ENCODE data around the gene EXOC1. TPM values are rescaled to one million over a fixed set of nuclear protein-coding genes. Genes with fewer than 3 reads are reported as not detected.

EXOC1 gene
- total and polyA plus RNA-seq, 2 of the 4 experiments (the other 2 are of a cell fraction), result 19.9 to 49.5 TPM

GRCh38 chr4:55851885-55852284 is 1.6 kb upstream of the EXOC1 start:
- intact Hi-C loops (cut with micrococcal nuclease), result loop anchor here (5.0 kb wide), 1 partner anchor 505 kb away; the partner anchor contains the start of gene SRD5A3
- H2BK5ac ChIP-seq (ENCODE audit: low read depth, low read length, poor library complexity, severe bottlenecking), result no peak overlapping the region

More at GRCh38 chr4:55851885-55852284, 1.6 kb upstream of the EXOC1 start:
- Histone ChIP-seq H3K79me1 (ENCODE audit: low read depth in 1 of 2, low read length in 2 of 2) (peaks cover 14 to 21% of the 10 kb centered on the region in 2 experiments), H3K18ac (ENCODE audit: low read depth, low read length) (no peak overlapping the region), H3K4ac (ENCODE audit: low read depth, low read length) (no peak overlapping the region), H3K9me1 (ENCODE audit: insufficient read depth, low read length) (no peaks in the 10 kb centered on the region), H4K20me1 (ENCODE audit: insufficient read depth, low read length) (no peaks in the 10 kb centered on the region), H3K9ac (ENCODE audit: low read depth, low read length) (no peak overlapping the region), H2AK5ac (ENCODE audit: low read depth, low read length) (no peak overlapping the region), H3K4me2 (ENCODE audit: low read depth, low read length) (no peak overlapping the region), H3K27ac (ENCODE audit: insufficient read depth, low read length) (no peak overlapping the region), H2BK20ac (ENCODE audit: low read depth, low read length) (no peak overlapping the region), H2AK9ac (replicated peaks; ENCODE audit: low read depth, low read length, poor library complexity) (no peak overlapping the region), H4K5ac (ENCODE audit: low read depth, low read length) (no peak overlapping the region), H3K4me1 (ENCODE audit: control insufficient read depth, insufficient read depth, low read length) (no peaks in the 10 kb centered on the region), H3K4me3 (ENCODE audit: insufficient read depth, low read depth, low read length) (no peak overlapping the region), H3K9me3 (ENCODE audit: control insufficient read depth, insufficient read depth, low read length) (no peaks in the 10 kb centered on the region), H3K27me3 (ENCODE audit: control insufficient read depth, insufficient read depth, low read length) (0 out of 2 replicates have a peak, but pooled peaks cover 2% of the 10 kb centered on the region), H2AFZ (replicated peaks; ENCODE audit: low read length, poor library complexity) (peak overlapping the region; percentile 12), H3K56ac (ENCODE audit: extremely low read depth, insufficient read depth, low read length) (no peak overlapping the region), H3K23ac (ENCODE audit: low read depth, low read length) (no peak overlapping the region), H4K91ac (ENCODE audit: insufficient read depth, low read depth, low read length) (no peak overlapping the region), H2BK120ac (ENCODE audit: low read depth, low read length) (no peak overlapping the region), H4K8ac (ENCODE audit: low read depth in 2 of 2, low read length in 2 of 2) (no peak overlapping the region; a peak in 1 of 4 replicates), H3K36me3 (ENCODE audit: control insufficient read depth, insufficient read depth, low read length) (no peaks in the 10 kb centered on the region), H2BK15ac (ENCODE audit: low read depth, low read length) (no peak overlapping the region), H3K14ac (replicated peaks; ENCODE audit: low read depth, low read length) (no peak overlapping the region)
- dilution Hi-C loops (cut with HindIII; ENCODE audit: low sequenced_read_pairs, unreplicated experiment), result no loop called here
- TF ChIP-seq BHLHE40 (IDR thresholded peaks at IDR 0.05; ENCODE audit: low read depth, low read length) (no peak), FOS (IDR thresholded peaks at IDR 0.05; ENCODE audit: low read depth, low read length) (no peak), CTCF (conservative IDR thresholded peaks at IDR 0.05; ENCODE audit: low read depth, low read length) (no peak), MAFK (IDR thresholded peaks at IDR 0.05; ENCODE audit: low read depth, low read length) (no peak), CEBPB (IDR thresholded peaks at IDR 0.05; ENCODE audit: low read depth, low read length) (no peak), POLR2A (IDR thresholded peaks at IDR 0.05; ENCODE audit: low read depth, low read length) (no peak), ELK1 (IDR thresholded peaks at IDR 0.05; ENCODE audit: borderline replicate concordance, low read depth, low read length) (no peak), NFE2L2 (IDR thresholded peaks at IDR 0.05; ENCODE audit: low read depth, low read length) (no peak), USF2 (IDR thresholded peaks at IDR 0.05; ENCODE audit: low read depth, low read length) (no peak), CHD1 (IDR thresholded peaks at IDR 0.05; ENCODE audit: low read depth, low read length) (no peak), MXI1 (IDR thresholded peaks at IDR 0.05; ENCODE audit: borderline replicate concordance, low read depth, low read length) (no peak), MAZ (IDR thresholded peaks at IDR 0.05; ENCODE audit: borderline replicate concordance, low read depth, low read length) (no peak), SMC3 (IDR thresholded peaks at IDR 0.05; ENCODE audit: low read depth, low read length) (no peak), RCOR1 (IDR thresholded peaks at IDR 0.05; ENCODE audit: insufficient replicate concordance, low read length) (no peak), RAD21 (IDR thresholded peaks at IDR 0.05; ENCODE audit: low read length) (no peak), RFX5 (IDR thresholded peaks at IDR 0.05; ENCODE audit: low read depth, low read length) (no peak)
- DNase-seq, result no peak
- in situ Hi-C loops (cut with MboI; ENCODE audit: low sequenced_read_pairs), result loop anchor here (10.0 to 25.0 kb wide), 2 partner anchors 440 to 507 kb away; partner anchors contain the start of gene SRD5A3
- no TSS peak for BruUV-seq (replicated peaks)
- no CpG with 5 or more reads among the region's 6 CpGs for WGBS, 2 experiments (ENCODE audit: extremely low coverage in 2 of 2, insufficient read length in 1 of 2)
- no peak for ATAC-seq (ENCODE audit: low read depth)
- ChIA-PET POLR2A (ENCODE audit: unreplicated experiment) (no interaction called here), CTCF (no interaction called here)
